Measurements from ENCODE around the gene CAMTA1. TPM values are rescaled to one million over a fixed set of nuclear protein-coding genes. Genes with fewer than 3 reads are reported as not detected.

The CAMTA1 gene
- polyA plus RNA-seq, 1 donor from 2014 or later, result 162 TPM

GRCh38 chr1:7646164-7646563, 860.9 kb downstream of the CAMTA1 start:
- no peaks in the 10 kb centered on the region for H3F3A ChIP-seq (ENCODE audit: insufficient read depth, low read length, poor library complexity, severe bottlenecking)
- H3K4me2 ChIP-seq (ENCODE audit: low read length), result no peak overlapping the region
- no peaks in the 10 kb centered on the region for H3K79me2 ChIP-seq (replicated peaks; ENCODE audit: insufficient read depth, low read length)
- TF ChIP-seq TAF1 (IDR thresholded peaks at IDR 0.05; ENCODE audit: low read depth) (no peak), CTCF (IDR thresholded peaks at IDR 0.05; ENCODE audit: poor library complexity, severe bottlenecking) (no peak), MXI1 (conservative IDR thresholded peaks at IDR 0.05; ENCODE audit: poor library complexity, severe bottlenecking) (no peak), EZH2 (IDR thresholded peaks at IDR 0.05; ENCODE audit: borderline replicate concordance, insufficient read depth, low read length, poor library complexity, severe bottlenecking) (no peak)
- H2AFZ ChIP-seq (ENCODE audit: low read depth, low read length), result no peak overlapping the region
- no peaks in the 10 kb centered on the region for H3K27me3 ChIP-seq (ENCODE audit: insufficient read depth, low read depth, low read length)
- no peaks in the 10 kb centered on the region for H4K20me1 ChIP-seq (ENCODE audit: insufficient read depth)
- no peak overlapping the region for H3K9ac ChIP-seq (ENCODE audit: low read length)
- no peaks in the 10 kb centered on the region for H3K9me3 ChIP-seq (ENCODE audit: low read length)
- no peak overlapping the region for H3K27ac ChIP-seq (ENCODE audit: low read length)
- H3K4me3 ChIP-seq (ENCODE audit: low read length), result no peak overlapping the region
- H3K9me2 ChIP-seq (ENCODE audit: insufficient read depth, low read length), result no peaks in the 10 kb centered on the region
- no peaks in the 10 kb centered on the region for H3K36me3 ChIP-seq (ENCODE audit: insufficient read depth, low read length)

GRCh38 chr1:7646981-7647901, 862.0 kb downstream of the CAMTA1 start:
- no peaks in the 10 kb centered on the region for H3K27me3 ChIP-seq (ENCODE audit: insufficient read depth, low read depth, low read length)
- no peaks in the 10 kb centered on the region for H3K36me3 ChIP-seq (ENCODE audit: insufficient read depth, low read length)
- H3K9ac ChIP-seq (ENCODE audit: low read length), result peak overlapping the region; percentile 30
- no peaks in the 10 kb centered on the region for H3K79me2 ChIP-seq (replicated peaks; ENCODE audit: insufficient read depth, low read length)
- TF ChIP-seq EZH2 (IDR thresholded peaks at IDR 0.05; ENCODE audit: borderline replicate concordance, insufficient read depth, low read length, poor library complexity, severe bottlenecking) (no peak), EP300 (conservative IDR thresholded peaks at IDR 0.05; ENCODE audit: poor library complexity, severe bottlenecking) (peak; percentile 35), SMC3 (conservative IDR thresholded peaks at IDR 0.05; ENCODE audit: poor library complexity) (peak; percentile 98), REST (IDR thresholded peaks at IDR 0.05; ENCODE audit: borderline replicate concordance) (no peak), MXI1 (conservative IDR thresholded peaks at IDR 0.05; ENCODE audit: poor library complexity, severe bottlenecking) (no peak), CTCF (IDR thresholded peaks at IDR 0.05; ENCODE audit: poor library complexity, severe bottlenecking) (peak; percentile 97), TAF1 (IDR thresholded peaks at IDR 0.05; ENCODE audit: low read depth) (peak; percentile 16), RAD21 (conservative IDR thresholded peaks at IDR 0.05) (peak; percentile 98), POLR2AphosphoS5 (IDR thresholded peaks at IDR 0.05) (no peak)
- peak overlapping the region; percentile 11 for H3K27ac ChIP-seq (ENCODE audit: low read length)
- H2AFZ ChIP-seq (ENCODE audit: low read depth, low read length), result no peak overlapping the region
- no peak overlapping the region for H3K4me2 ChIP-seq (ENCODE audit: low read length)
- no peaks in the 10 kb centered on the region for H4K20me1 ChIP-seq (ENCODE audit: insufficient read depth)
- no peaks in the 10 kb centered on the region for H3K9me2 ChIP-seq (ENCODE audit: insufficient read depth, low read length)
- no peaks in the 10 kb centered on the region for H3F3A ChIP-seq (ENCODE audit: insufficient read depth, low read length, poor library complexity, severe bottlenecking)
- H3K4me3 ChIP-seq (ENCODE audit: low read length), result no peak overlapping the region
- H3K9me3 ChIP-seq (ENCODE audit: low read length), result no peaks in the 10 kb centered on the region

Data from neural cell (in vitro differentiated cells).